Fibroblast of mammary gland (primary cell): ENCODE results near the gene PDXP.

ENCODE experiments used
- DNase-seq: peaks from one replicate; pipeline ENCODE4 v3.0.0-alpha.2; 2010; ENCODE audit warnings: low read depth
- H3K4me3 ChIP-seq: 2 replicates; pipeline ENCODE4 v1.5.1; 2011; ENCODE audit warnings: low read depth, mild to moderate bottlenecking, low read length, moderate library complexity; ENCODE audit not compliant: control insufficient read depth
- TF ChIP-seq, protein P1 (sequence below): conservative IDR thresholded peaks from 2 replicates; pipeline ENCODE4 v1.5.1; 2011; ENCODE audit warnings: low read depth, low read length, inconsistent platforms; ENCODE audit not compliant: control insufficient read depth, insufficient read depth

Gene PDXP

GRCh38 chr22:37633625-37634416, 24.7 kb upstream of the PDXP start:
- no peak overlapping the region for H3K4me3 ChIP-seq
- DNase-seq: peak; percentile 80
- TF ChIP-seq, protein P1, sequence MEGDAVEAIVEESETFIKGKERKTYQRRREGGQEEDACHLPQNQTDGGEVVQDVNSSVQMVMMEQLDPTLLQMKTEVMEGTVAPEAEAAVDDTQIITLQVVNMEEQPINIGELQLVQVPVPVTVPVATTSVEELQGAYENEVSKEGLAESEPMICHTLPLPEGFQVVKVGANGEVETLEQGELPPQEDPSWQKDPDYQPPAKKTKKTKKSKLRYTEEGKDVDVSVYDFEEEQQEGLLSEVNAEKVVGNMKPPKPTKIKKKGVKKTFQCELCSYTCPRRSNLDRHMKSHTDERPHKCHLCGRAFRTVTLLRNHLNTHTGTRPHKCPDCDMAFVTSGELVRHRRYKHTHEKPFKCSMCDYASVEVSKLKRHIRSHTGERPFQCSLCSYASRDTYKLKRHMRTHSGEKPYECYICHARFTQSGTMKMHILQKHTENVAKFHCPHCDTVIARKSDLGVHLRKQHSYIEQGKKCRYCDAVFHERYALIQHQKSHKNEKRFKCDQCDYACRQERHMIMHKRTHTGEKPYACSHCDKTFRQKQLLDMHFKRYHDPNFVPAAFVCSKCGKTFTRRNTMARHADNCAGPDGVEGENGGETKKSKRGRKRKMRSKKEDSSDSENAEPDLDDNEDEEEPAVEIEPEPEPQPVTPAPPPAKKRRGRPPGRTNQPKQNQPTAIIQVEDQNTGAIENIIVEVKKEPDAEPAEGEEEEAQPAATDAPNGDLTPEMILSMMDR: peak; percentile 3

DNA sequence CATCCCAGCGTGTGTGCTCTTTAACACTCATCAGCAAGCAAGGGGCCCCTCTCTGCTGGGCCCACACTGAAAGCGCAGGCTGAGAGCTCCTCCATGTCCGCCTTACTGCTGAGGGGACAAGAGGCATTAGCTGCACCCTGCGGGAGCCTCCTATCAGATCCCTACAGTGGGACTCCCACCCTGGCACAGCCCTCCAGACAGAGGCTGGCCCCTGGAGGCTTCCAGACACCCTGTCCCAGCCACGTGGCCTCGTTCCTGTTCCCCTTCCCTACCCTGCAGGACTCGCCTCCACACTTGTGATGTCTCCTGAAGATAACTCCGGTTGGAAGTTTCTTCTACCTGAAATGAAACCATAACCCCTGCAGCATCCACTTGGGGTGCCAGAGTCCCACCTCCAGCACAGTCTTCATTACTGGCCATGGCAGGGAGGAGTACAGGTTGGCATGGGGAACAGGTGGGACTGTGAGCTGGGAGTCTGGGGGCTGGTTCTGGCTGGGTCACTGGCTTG, 24.1 kb upstream of the PDXP start:
- TF ChIP-seq, protein P1: peak; percentile 18
- no peak overlapping the region for H3K4me3 ChIP-seq
- no peak for DNase-seq

DNA sequence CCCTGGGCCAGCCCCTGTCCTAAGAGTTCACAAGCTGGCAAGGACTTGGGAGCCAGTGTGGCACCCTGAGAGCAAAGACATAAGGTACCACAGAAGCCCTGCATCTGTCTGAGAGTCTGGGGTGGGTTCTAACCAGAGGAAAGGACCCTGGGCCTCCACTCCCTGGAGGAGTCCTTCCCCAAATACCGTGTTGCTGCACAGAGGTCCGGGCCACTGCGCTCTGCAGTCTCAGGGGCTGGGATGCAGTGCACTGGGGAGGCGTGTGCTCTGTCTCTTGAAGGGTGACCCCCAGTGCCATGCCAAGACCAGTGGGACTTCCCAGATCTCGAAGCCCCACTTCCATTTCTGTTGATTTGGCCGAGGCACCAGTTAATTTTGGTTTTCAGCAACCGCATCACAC, 23.4 kb upstream of the PDXP start:
- no peak for DNase-seq
- H3K4me3 ChIP-seq: no peak overlapping the region
- TF ChIP-seq, protein P1: no peak

- TF ChIP-seq, protein P1: peak; percentile 53
- no peak overlapping the region for H3K4me3 ChIP-seq
- peak; percentile 92 for DNase-seq
Measured at GRCh38 chr22:37636186-37636948, 22.2 kb upstream of the PDXP start.

- no peak overlapping the region for H3K4me3 ChIP-seq
- no peak for DNase-seq
- TF ChIP-seq, protein P1: no peak
Measured at GRCh38 chr22:37636949-37637273, 21.6 kb upstream of the PDXP start.

GRCh38 chr22:37638391-37639069, 20.0 kb upstream of the PDXP start:
- DNase-seq: no peak
- TF ChIP-seq, protein P1: no peak
- peak overlapping the region; percentile 58 for H3K4me3 ChIP-seq
